Subcutaneous abdominal adipose tissue (tissue), 5 donors: ENCODE measurements around the gene ZDHHC9.

Experiments
- H3K27ac ChIP-seq: one replicate; pipeline ENCODE4 v1.7.0; 2013; ENCODE audit warnings: low read depth, mild to moderate bottlenecking, inconsistent platforms, low read length, moderate library complexity
- H3K27me3 ChIP-seq, 5 donors: one replicate each; pipeline ENCODE4 v1.7.0; 2013; ENCODE audit warnings: low read length in 5 of 5, inconsistent platforms in 1 of 5; ENCODE audit not compliant: control insufficient read depth in 5 of 5, insufficient read depth in 4 of 5
- H3K36me3 ChIP-seq, 5 donors: one replicate each; pipeline ENCODE4 v1.7.0; 2013; ENCODE audit warnings: low read length in 5 of 5; ENCODE audit not compliant: control insufficient read depth in 5 of 5, insufficient read depth in 5 of 5
- H3K4me1 ChIP-seq, 5 donors: one replicate each; pipeline ENCODE4 v1.7.0; 2013; ENCODE audit warnings: low read length in 5 of 5, mild to moderate bottlenecking in 3 of 5, moderate library complexity in 1 of 5; ENCODE audit not compliant: control insufficient read depth in 5 of 5, insufficient read depth in 5 of 5
- H3K4me3 ChIP-seq, 5 donors: one replicate each; pipeline ENCODE4 v1.7.0; 2013; ENCODE audit warnings: low read length in 5 of 5, low read depth in 1 of 5
- H3K9ac ChIP-seq, 5 donors: one replicate each; pipeline ENCODE4 v1.7.0; 2013; ENCODE audit warnings: low read length in 5 of 5, mild to moderate bottlenecking in 4 of 5, moderate library complexity in 3 of 5
- H3K9me3 ChIP-seq, 5 donors: one replicate each; pipeline ENCODE4 v1.7.0; 2013; ENCODE audit warnings: low read length in 5 of 5; ENCODE audit not compliant: control insufficient read depth in 5 of 5
- donor health status: healthy.
- donor health status: healthy.
- donor health status: healthy.
- donor health status: healthy.
- donor health status: healthy.

ZDHHC9 gene

DNA sequence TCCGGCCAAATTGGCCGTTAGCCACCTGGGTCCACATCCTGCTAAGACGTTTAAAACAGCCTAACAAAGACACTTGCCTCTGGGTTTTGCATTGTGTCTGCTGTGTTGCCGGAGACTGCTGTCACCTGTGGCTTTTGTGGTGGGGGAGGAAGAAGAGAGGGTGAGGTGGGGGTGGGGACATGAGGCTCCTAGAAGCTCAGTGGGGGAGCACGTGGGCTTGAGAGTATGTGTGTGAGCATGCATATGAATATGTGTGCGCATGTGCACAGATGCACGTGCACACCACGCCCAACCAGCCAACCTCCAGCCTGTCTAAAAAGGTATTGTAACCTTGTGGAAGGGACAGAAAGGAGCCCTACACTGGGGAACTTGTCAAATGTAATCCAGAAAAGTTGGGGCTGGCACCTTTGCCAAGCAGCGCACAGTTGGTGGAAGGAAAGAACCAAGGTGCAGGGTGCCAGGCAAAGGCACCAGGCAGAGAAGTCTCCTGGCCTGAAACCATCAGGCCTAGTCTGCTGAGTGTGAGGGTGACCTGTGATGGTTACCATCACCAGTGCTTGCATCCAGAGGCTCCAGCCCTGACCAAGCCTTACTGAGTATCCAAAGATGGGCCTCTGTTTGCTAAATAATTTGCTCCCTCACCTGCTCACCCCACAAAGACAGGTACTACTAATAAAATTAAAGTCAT, 74.1 kb downstream of the ZDHHC9 start:
- no peaks in the 10 kb centered on the region for H3K9me3 ChIP-seq
- peaks cover 0 to 12% (median 6%) of the 10 kb centered on the region in 5 donors for H3K27me3 ChIP-seq
- H3K27ac ChIP-seq, result no peak overlapping the region
- H3K4me1 ChIP-seq, result peaks cover 0 to 26% (median 8%) of the 10 kb centered on the region in 5 donors
- no peak overlapping the region for H3K4me3 ChIP-seq
- H3K9ac ChIP-seq, result no peak overlapping the region
- no peaks in the 10 kb centered on the region for H3K36me3 ChIP-seq

- no peaks in the 10 kb centered on the region for H3K36me3 ChIP-seq
- no peak overlapping the region for H3K27ac ChIP-seq
- H3K9ac ChIP-seq, result no peak overlapping the region
- H3K27me3 ChIP-seq, result peaks cover 0 to 12% (median 6%) of the 10 kb centered on the region in 5 donors
- H3K9me3 ChIP-seq, result no peaks in the 10 kb centered on the region
- peaks cover 0 to 25% (median 8%) of the 10 kb centered on the region in 5 donors for H3K4me1 ChIP-seq
- H3K4me3 ChIP-seq, result no peak overlapping the region
Measured at GRCh38 chrX:129768586-129769466, 74.9 kb downstream of the ZDHHC9 start.

DNA sequence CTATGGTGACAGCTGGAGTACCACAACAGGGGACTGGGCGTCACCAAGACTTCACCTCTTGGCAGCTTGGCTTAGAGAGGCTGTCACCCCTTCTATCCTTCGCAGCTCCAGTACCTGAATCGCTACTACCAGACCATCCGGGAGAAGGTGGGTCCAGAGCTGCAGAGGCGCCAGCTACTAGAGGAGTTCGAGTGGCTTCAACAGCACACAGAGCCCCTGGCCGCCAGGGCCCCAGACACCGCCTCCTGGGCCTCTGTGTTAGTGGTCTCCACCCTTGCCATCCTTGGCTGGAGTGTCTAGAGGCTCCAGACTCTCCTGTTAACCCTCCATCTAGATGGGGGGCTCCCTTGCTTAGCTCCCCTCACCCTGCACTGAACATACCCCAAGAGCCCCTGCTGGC, 75.5 kb downstream of the ZDHHC9 start:
- Histone ChIP-seq H3K4me1 (peaks cover 0 to 21% (median 8%) of the 10 kb centered on the region in 5 donors), H3K27me3 (peaks cover 0 to 12% (median 6%) of the 10 kb centered on the region in 5 donors), H3K36me3 (no peaks in the 10 kb centered on the region), H3K27ac (no peak overlapping the region), H3K9me3 (no peaks in the 10 kb centered on the region), H3K9ac (no peak overlapping the region), H3K4me3 (no peak overlapping the region)

GRCh38 chrX:129763666-129764065, 80.0 kb downstream of the ZDHHC9 start:
- H3K9me3 ChIP-seq, result no peaks in the 10 kb centered on the region
- peaks cover 0 to 6% (median 2%) of the 10 kb centered on the region in 5 donors for H3K27me3 ChIP-seq
- peaks cover 7 to 19% (median 16%) of the 10 kb centered on the region in 5 donors for H3K4me1 ChIP-seq
- no peaks in the 10 kb centered on the region for H3K36me3 ChIP-seq
- no peak overlapping the region for H3K9ac ChIP-seq
- H3K27ac ChIP-seq, result no peak overlapping the region
- no peak overlapping the region for H3K4me3 ChIP-seq

DNA sequence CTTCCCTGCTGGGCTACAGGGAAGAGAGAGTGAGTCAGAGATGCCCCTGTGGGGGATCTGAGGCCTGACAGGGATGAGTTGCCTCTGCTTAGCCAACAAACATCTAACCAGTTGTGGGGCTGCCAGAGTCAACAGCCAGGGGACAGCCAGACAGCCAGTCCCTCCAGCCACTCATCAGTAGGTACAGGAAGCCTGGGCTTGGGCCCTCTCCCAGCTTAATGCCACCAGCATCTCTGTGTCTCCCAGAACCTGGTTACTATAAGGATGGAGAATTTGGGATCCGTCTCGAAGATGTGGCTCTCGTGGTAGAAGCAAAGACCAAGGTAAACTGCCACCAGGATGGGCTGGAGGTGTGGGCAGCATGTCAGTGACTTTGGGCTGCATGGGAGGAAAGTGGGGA, 81.2 kb downstream of the ZDHHC9 start:
- H3K9me3 ChIP-seq, result no peaks in the 10 kb centered on the region

DNA sequence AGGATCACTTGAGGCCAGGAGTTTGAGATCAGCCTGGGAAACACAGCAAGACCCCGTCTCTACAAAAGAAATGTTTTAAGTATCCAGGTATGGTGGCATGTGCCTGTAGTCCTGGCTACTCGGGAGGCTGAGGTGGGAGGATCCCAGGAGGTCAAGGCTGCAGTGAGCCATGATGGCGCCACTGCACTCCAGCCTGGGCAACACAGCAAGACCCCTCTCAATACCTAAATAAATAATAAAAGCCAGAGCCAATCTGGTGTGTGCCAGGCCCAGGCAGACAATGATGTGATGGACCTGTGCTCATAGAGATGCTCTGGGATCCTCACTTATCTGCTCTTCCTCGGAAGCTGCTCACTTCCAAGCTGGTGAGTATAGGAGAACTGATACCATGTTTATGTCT, 82.1 kb downstream of the ZDHHC9 start:
- Histone ChIP-seq H3K9me3 (no peaks in the 10 kb centered on the region), H3K4me3 (no peak overlapping the region)

More for the DNA sequence above, 81.2 kb downstream of the ZDHHC9 start:
- Histone ChIP-seq H3K4me3 (no peak overlapping the region), H3K9ac (no peak overlapping the region), H3K36me3 (no peaks in the 10 kb centered on the region), H3K27me3 (peaks cover 0 to 2% (median 0%) of the 10 kb centered on the region in 5 donors), H3K27ac (no peak overlapping the region), H3K4me1 (peaks cover 10 to 29% (median 15%) of the 10 kb centered on the region in 5 donors)

DNA sequence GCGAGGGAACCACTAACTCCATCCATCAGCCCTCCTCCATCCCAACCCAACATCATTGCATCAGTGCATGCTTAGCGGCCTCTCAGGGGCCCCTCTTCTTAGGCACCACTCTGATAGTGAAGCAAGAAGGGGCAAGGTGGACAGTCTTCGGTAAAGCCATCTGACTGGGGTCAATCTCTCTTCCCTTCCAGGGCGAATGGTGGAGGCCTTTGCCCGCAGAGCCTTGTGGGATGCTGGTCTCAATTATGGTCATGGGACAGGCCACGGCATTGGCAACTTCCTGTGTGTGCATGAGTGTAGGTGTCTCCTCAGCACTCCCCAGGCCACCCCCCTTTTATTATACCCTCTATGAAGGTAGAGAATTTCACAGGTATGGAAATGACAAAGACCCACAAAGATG, 82.7 kb downstream of the ZDHHC9 start:
- H3K27me3 ChIP-seq, result peaks cover 0 to 4% (median 0%) of the 10 kb centered on the region in 5 donors
- no peaks in the 10 kb centered on the region for H3K36me3 ChIP-seq
- no peak overlapping the region for H3K27ac ChIP-seq
- peaks cover 10 to 40% (median 15%) of the 10 kb centered on the region in 5 donors for H3K4me1 ChIP-seq
- H3K9me3 ChIP-seq, result no peaks in the 10 kb centered on the region
- no peak overlapping the region for H3K9ac ChIP-seq
- no peak overlapping the region for H3K4me3 ChIP-seq

More for the DNA sequence above, 82.1 kb downstream of the ZDHHC9 start:
- H3K4me1 ChIP-seq, result peaks cover 10 to 34% (median 15%) of the 10 kb centered on the region in 5 donors
- H3K27me3 ChIP-seq, result no peaks in the 10 kb centered on the region
- H3K27ac ChIP-seq, result no peak overlapping the region
- H3K9ac ChIP-seq, result no peak overlapping the region
- no peaks in the 10 kb centered on the region for H3K36me3 ChIP-seq

GRCh38 chrX:129760155-129760554, 83.5 kb downstream of the ZDHHC9 start:
- no peak overlapping the region for H3K27ac ChIP-seq

GRCh38 chrX:129759576-129760061, 84.1 kb downstream of the ZDHHC9 start:
- peaks cover 10 to 45% (median 15%) of the 10 kb centered on the region in 5 donors for H3K4me1 ChIP-seq
- peak overlapping the region in 1 of 5 donors; percentile 11 for H3K4me3 ChIP-seq
- H3K27ac ChIP-seq, result no peak overlapping the region
- peak overlapping the region in 1 of 5 donors; percentile 30 for H3K9ac ChIP-seq
- H3K9me3 ChIP-seq, result no peaks in the 10 kb centered on the region
- H3K27me3 ChIP-seq, result peaks cover 0 to 14% (median 6%) of the 10 kb centered on the region in 5 donors
- H3K36me3 ChIP-seq, result no peaks in the 10 kb centered on the region

More at GRCh38 chrX:129760155-129760554, 83.5 kb downstream of the ZDHHC9 start:
- Histone ChIP-seq H3K4me1 (peaks cover 10 to 45% (median 15%) of the 10 kb centered on the region in 5 donors), H3K27me3 (peaks cover 0 to 8% (median 6%) of the 10 kb centered on the region in 5 donors), H3K36me3 (no peaks in the 10 kb centered on the region), H3K9ac (no peak overlapping the region), H3K4me3 (no peak overlapping the region), H3K9me3 (no peaks in the 10 kb centered on the region)
